ENCODE data around the gene FCN1.

The FCN1 gene

DNA sequence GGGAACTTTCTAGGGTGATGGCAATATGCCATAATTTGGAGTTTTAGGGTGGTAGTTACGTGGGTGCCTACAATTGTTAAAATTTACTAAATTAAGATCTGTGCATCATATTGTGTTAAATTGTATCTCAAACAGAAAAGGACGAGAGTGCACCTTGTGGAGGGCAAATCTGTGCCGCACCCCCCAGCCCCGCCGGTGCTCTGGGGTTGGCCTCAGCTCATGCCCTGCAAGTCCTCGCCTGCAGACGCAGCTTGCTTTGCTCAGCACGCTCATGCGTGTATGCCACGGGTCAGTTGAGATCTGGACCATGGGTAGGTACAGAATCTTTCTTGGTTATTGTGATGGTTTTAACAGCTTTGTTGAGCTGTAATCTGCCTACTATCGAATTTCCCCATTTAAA, 33.7 kb upstream of the FCN1 start:
- DNase-seq (ENCODE audit: low spot score) = no peak

DNA sequence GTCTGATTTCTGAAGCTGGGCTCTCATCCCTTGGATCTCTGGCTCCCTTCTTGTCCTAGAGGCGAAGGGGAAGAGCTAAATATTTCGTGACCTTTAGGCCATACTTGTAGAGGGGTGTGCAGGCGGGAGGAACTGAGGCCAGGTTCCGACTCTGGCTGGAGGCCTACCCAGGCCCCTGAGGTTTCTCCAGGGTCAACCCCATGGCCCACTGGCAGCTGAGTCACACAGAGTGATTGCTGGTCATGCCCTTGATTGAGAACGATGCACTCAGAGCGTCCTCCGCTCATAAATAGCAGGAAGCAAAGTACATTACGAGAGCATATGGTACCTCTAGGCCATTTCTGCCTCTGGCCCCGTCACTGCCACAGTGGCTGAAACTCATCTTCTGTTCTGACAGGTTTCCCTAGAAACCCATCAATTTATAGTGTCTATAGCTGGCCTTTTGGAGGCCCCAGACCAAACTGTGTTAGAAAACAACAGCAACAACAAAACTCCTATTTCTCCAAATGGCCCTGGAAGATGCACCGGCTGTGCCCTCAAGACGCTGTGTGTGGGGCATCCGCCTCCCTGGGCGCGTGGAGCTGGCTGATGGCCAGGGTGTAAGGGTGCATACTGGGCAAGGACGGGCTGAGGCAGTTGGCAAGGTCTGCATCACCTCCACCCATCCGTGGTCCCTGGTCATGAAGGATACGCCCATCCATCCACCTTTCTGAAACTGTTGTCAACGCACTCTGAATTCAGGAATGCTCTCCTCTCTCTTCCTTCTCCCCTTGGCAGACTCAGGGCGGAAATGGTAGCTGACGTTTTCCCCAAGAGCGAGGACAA, 32.9 kb upstream of the FCN1 start:
- DNase-seq (ENCODE audit: low spot score) = no peak

DNA sequence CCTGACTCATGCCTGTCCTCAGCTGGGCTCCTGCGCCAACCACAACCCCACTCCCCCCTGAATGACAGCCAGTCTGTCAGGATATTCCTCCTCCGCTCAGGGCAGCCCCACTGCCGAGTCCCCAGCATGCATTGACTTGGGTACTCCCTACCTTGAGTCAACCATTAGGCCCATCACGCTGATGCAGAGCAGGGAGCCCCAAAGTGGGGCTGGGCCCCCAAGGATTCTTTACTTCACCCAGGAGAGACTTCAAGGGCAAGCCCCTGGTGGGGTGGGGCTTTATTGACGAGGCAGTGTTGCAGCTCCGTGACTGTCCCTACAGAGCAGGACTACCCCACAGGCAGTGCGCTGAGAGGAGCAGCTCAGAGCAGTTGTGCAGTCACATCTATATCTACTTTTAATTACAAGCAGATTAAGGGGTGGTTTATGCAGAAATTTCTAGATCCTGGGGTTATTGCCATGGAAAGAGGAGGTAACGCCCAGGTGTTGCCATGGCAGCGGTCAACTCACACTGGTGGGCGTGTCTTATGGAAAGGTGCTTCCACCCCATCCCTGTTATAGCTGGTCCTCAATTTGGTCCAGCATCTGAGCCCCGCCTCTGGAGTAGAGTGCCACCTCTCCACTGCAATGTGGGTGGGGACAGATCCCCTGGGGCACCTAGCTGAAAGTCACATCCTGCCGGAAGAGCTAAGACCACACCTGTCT, 32.1 kb upstream of the FCN1 start:
- DNase-seq (ENCODE audit: low spot score) = no peak

DNA sequence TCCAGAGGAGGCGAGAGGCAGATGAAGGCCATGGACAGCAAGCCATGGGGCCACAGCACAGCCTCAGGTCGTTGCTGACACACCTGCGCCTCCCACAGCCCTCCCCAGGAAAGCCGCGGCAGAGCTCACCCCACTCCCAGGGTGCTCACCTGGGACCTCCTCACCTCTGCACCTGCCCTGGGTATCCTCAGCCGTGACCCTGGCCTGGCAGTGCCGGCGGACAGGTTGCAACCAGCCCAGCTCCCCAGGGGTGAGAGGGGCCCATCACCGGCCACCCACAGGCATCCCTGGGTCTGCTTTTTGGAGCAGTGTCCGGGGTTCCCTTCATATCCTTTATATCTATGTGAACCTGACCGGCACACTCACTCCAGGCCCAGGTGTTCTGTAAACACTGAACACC, 30.4 kb upstream of the FCN1 start:
- DNase-seq (ENCODE audit: low spot score) = no peak

DNA sequence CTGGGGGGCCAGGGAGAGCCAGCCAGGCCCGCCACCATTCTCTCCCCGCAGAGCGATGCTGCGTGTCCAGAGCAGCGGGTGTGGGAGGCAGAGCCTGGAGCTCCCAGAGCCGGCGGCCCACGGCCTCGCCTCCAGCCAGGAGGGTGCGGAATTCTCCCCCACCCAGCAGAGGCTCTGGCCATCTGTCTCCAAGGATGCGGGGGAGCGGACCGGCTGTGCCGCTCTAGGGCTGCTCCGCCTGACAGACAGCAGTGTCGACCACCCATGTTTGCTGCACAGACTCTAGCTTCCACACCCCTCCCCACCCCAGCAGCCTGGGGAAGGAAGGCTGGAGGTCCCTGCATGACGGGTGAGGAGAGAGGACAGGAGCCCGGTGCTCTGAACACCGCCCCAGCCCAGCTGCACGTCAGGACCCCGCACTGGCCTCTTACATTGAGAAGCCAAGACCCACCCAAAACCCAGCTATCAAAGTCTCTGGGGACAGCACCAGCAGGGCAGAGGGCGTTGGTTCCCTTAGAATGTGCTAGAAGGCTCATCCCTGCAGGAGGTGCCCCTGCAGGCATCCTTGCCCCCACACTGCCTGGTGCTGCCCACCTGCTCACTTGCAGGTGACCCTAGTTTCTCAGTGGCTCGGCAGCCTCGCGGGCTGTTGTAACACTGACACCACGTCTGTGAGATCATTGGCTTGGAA, 29.7 kb upstream of the FCN1 start:
- no peak for DNase-seq (ENCODE audit: low spot score)

DNA sequence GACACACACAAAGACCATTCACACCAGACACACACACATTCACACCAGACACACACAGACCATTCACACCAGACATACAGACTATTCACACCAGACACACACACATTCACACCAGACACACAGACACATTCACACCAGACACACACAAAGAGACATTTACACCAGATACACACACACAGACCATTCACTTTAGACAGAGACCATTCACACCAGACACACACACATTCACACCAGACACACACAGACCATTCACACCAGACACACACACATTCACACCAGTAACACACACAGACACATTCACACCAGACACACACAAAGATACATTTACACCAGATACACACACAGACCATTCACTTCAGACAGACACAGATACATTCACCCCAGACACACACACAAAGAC, 29.0 kb upstream of the FCN1 start:
- no peak for DNase-seq (ENCODE audit: low spot score)

DNA sequence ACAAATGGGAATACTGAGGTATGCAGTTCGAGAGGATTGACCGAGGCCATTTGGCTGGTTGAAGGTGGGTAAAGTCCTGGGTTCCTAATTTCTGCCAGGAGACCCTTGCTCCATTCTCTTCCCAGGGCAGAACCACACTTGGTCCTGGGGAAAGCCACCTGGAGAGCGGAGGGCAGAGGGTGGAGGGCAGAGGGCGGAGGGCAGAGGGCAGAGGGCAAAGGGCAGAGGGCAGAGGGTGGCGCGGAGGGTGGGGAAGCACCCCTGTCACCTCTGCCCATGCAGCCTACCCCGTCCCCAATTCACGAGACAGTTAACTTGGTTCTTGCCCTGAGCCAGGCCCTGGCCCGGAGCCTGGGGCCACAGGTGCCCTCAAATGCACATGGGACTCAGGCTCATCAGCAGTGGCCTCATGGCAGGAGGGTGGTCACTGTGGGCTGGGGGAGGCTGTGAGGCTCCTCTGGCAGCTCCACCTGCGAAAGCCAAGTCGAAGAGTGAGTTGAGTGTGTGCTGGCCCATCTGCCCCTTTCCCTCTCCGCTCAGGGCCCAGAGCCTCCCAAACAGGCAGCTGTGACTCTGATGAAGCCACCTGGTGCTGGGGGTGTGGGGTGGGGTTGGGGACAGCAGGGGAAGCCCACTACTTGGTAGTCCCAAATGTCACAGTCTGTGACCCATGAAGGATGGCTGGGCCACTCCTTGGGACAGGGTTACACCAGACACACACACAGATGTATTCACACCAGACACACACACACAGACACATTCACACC, 28.0 kb upstream of the FCN1 start:
- no peak for DNase-seq (ENCODE audit: low spot score)

DNA sequence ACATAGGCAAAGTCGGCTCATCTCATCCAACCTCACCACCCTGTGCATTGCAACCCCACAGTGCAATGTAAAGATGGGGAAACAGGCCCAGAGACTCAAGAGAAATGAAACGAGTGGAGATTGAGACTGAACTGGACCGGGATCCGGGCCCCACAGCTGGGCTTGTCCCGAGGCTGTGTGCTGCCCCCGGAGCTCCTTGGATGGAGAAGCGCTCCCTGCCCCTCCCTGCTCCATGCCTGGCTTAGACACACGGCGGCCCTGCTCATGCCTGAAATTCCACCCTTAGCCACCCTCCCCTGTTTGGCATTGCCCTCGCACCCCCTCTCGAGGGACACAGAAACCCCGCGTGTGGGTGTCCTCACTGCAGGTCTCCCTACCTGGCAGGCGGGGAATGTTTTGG, 27.2 kb upstream of the FCN1 start:
- DNase-seq (ENCODE audit: low spot score) = no peak

DNA sequence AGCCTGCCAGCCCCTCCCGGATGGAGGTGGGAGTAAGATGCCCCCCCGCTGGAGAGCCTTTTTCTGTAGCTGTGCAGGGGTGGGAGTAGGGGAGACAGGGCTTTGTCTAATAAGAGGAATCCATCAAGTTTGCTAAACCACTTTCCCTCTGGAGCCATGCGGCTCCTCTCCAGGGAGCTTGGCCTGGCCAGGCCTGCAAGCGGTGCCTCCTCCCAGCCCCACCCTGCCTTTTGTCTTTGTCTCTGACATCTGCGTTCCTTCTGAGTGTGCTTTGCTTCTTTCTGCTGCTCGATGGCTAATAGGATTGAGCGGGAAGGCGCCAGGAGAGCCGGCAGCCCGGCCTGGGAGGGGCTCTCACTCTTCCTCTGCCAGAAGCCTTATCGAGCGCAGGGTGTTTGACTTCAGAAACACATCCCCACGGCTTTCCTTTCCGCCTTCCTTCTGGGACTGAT, 26.7 kb upstream of the FCN1 start:
- DNase-seq (ENCODE audit: low spot score) = no peak

DNA sequence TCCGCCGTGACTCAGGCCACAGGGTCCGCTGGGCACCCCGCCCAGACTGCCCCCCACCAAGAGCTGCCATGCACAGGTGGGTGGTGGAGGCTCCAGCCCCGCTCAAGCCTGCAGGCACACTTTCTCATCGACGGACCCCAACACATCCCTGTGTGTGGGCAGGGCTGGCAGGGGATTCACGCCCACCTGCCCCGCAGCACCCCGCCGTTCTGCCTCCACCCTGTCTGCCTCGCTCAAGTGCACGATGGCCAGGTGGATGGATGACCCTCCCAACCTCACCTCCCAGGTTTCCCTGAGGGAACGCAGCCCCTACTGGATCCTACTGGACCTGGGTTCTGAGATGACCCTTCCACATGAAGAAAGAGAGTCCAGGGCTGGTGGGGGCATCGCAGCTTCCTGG, 26.1 kb upstream of the FCN1 start:
- no peak for DNase-seq (ENCODE audit: low spot score)

DNA sequence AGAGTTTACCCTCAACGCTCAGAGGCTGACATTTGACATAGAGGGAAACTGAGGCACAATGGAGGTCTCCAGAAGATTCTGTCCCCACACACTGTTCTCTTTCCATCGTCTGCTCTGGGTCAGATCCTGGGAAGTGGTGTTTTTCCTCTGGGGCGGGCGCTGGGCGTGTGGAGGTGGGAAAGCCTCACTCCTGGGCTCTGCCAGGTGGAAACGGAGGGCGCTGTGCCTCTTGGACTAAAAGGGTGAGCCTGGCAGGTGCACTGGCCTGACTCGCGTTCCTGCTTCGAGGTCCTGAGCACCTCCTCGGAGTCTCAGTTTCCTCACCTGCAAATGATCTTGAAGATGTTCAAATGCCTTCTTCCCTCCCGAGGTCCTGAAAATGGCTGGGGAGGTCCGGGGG, 25.7 kb upstream of the FCN1 start:
- DNase-seq (ENCODE audit: low spot score) = no peak

DNA sequence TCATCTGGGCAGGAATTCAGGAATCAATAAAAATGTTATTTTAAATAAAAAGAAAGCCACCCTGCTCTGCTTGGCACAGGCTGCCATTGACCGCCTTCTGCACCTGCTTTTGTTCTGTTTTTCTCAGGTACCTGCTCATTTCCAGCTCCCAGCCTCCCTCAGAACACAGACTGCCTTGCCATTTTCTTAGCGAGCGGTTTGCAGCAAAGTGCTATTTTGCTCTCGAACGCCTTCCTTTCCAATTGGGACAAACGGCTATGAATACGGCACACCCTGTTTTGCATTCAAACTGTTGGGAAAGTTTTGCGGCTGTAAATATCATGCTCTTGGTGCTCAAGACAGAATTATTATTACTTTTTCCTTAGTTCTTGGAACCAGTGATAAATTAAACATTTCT, 25.1 kb upstream of the FCN1 start:
- DNase-seq (ENCODE audit: low spot score) = no peak

DNA sequence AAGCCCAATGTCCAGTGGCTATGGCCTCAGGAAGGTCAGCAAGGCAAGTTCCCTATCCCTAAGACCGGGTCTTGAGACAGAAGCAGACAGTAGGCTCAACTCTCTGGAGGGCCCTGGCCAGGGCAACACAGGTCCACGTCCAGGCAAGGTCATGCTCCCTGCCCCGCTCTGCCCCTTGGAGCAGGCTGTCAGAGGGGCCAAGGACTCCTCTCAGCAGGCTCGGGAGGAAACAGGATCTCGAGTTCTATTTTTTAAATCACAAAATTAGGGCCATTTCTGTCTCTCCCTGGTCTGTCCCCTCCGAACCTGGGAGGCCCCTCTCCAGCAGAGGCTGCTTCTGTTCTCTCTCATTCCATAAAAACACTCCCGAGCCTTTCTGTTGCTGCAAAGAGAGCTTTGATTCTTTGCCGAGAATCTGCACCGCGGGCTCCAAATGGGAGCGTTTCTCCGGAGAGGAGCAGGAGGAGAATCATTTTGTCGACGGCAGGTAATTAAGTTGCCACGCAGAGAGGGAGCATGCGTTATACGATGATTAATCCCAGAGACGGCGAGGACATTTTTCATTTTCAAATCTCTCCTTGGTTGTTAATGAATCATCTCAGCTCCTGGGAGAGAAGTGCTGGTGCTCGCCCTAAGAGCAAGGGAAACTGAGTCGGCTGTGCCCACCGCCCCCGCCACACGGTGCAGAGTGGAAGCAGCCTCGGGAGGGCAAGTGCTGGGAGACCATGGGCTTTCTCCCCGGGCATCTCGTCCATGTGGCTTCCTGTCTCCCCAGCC, 24.5 kb upstream of the FCN1 start:
- no peak for DNase-seq (ENCODE audit: low spot score)

DNA sequence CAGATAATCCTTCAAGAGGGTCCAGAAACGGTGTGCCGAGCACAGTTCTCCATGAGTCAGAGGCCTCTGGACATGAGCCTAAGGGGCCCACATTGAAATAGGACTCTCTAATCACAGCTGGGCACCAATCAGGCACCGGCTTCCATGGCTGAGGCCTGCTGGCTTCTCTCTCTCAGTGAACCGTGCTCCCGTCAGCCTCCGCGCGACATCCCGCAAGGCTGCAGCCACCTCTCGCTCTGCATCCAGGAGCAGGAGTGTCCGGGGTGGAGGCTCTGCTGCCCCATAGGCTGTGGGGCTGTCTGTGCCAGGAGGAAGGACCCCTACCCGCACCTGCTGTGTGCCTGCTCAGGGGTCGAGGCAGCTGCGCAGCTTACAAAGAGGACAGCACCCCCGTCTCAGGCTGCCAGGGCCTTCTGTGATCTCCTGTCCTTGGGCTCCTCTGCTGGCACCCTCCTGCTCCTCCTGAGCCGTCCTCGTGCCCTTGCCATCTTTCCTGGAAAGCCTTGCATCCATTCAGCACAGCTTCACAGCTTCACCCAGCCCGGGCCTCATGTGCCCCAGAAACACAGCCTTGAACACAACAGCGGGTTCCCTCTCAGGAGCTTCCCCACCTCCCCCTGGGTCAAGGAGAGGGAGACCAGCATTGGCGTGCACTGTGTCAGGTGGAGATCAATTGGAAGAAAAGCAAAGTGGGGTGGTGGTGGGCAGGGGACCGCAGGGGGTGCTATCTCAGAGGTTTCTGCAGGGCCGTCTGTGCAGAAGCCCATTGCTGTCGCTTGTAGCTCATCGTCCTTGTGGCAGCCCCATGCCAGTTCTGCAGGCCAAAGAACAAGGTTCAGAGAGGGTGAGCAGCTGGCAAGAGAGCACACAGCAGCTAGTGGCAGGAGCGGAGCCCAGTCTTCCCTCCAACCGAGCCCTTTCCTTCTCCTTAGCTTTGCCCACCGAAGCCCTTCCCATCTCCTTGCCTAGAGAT, 22.8 kb upstream of the FCN1 start:
- DNase-seq (ENCODE audit: low spot score) = no peak

DNA sequence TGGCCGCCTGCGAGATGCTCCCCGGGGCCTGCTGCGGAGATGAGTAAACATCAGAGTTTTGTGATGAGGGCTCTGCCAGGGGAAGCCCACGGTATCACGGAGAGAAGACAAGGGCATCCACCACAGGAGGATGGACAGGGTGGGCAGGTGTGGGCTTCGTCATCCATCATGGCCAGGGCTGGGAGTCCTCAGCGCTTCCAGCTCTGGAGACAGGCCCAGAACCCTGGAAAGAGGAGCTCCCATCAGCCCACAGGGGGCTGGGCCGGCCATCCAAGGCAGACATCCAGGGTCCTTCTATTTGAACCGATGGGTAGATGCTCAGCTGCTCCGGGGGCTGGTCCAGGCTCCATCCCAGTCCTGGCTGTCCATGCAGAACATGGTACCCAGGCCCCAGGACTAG, 22.1 kb upstream of the FCN1 start:
- no peak for DNase-seq (ENCODE audit: low spot score)

DNA sequence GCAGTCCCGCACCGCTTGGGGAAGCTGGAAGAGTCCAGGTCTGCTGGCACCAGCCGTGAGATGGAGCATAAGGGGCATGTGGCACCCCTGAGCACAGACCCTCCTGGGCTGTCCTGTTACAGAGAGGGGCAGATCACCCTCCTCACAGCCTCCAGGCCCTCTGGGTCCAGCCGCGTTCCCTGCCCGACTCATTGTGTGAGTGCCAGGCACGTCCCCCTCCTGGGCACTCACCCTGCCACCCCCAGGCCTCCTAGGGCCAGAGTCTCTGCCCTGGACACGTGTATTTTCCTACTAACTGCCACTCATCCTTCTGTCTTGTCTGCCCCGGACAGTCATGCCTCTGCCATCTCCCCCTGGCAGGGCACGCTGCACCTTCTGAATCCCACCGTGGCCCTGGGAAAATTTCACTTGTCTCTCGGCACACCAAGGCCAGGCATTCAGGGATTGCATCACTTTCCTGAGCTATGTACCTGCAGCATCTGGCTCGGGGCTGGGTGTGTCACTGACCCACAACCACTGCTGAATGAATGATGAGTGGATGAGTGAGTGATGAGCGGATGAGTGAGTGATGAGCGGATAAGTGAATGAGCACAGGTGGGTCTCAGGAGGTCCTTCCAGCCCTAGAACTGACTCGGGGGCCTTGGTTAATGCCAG, 21.5 kb upstream of the FCN1 start:
- no peak for DNase-seq (ENCODE audit: low spot score)

DNA sequence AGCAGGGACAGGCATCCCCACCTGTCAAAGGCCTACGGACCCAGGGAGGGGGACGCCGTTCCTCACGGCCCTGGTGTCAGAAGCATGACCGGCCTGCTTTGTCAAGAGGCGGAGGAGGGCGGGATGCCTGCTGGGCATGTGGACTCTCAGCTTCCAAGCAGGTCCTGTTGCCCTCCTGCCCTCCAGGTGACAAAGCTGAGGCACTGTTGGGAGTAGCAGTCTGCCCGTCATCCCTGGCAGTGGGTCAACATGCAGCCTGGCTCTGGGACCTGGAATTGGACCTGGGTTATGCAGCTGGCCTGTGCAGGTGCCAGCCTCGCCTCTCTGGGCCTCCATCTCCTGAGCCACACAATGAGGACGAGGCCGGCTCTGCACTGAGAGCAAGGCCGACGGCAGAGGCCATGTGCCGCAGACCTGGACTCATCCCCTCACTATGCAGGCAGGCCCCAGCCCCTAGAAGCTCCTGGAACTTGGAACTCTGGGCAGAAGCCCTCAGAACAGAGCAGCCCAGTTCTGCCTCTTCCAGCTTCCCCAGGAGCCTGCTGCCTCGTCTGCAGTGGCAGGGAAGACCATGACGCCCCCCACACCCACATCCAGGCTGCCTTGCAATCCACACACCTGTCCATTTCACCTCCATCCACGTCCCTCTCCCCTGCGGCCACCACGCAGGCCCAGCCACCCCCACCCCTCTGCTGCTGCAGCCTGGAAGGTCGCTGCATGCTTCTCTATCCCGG, 20.8 kb upstream of the FCN1 start:
- no peak for DNase-seq (ENCODE audit: low spot score)

DNA sequence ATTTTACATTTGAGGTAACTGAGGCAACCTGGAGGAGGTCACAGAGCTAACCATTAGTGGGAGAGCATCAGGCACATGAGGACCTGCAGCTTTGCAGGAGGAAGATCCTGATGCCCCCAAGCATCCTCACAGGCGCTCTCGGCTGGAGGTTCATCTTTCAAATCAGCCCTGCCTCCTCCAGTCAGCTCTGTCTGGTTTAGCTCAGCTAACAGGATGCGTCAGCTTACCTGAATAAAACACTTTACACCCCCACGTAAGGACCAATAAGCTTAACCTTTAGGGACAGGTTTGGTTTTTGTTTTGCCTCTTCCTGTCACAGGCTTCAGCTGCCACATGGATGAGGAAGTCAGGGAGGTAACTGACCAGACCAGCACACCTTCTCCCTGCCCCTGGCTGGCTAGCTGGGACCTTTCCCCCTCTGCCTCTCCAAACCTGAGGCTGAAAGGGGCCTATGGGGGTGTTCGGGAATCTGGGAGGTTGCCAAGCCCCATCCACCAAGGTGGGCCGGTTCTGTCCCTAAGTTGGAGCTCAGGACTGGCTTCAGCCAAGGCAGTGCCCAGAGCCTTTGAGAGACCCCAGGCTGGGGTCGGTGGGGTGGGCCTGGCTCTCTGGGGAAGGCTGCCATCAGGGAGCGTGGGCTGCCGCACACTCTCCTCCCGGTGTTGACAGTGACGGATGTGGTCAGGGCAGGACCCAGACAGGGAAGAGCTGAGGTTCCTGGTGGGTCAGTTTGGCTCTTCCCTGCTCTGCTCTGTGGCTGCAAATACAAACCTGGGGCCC, 20.0 kb upstream of the FCN1 start:
- no peak for DNase-seq (ENCODE audit: low spot score)

All from kidney capillary endothelial cell (primary cell).